GM12878 (cell line): ENCODE results near the gene TTC23L. TPM values are rescaled to one million over a fixed set of nuclear protein-coding genes. Genes with fewer than 3 reads are reported as not detected.
A peak's percentile ranks its signal among the peaks of the same experiment; 100 is the strongest.

Experiments
- HDAC2 ChIP-seq: fragments of 200-600 bp; sonication (generic); IDR thresholded peaks from 2 replicates; pipeline ENCODE4 v1.6.1; 2017
- MEF2A ChIP-seq: IDR thresholded peaks from 2 replicates; pipeline ENCODE4 v1.6.1; 2011; ENCODE audit warnings: low read depth, mild to moderate bottlenecking, low read length, moderate library complexity; ENCODE audit not compliant: insufficient read depth
- YBX1 ChIP-seq: fragments of 450-650 bp; IDR thresholded peaks from 2 replicates; pipeline ENCODE4 v1.6.1; 2016; ENCODE audit warnings: antibody characterized with exemption
- polyA plus RNA-seq, 11 experiments: library from polyadenylated mRNA; depleted of rRNA in 4 of 11; unstranded in 6 of 11; stranded (reverse) in 5 of 11; fragments of >200 nt; fragmentation: Nextera tagmentation in 4 of 11; fragmentation: Illumina TruSeq in 1 of 11; extraction: Ambion mirVana in 4 of 11; extraction: Trizol in 1 of 11; gene quantifications; 1 replicate in 1 of 11; 2 replicates in 10 of 11; pipeline versions ENCODE4 v1.2.1 to v1.2.3, GENCODE V29; 2011 to 2016; ENCODE audit warnings: inconsistent platforms in 2 of 11, missing spikeins in 2 of 11, low read depth in 1 of 11
- total RNA-seq, 4 experiments: library from RNA; depleted of rRNA in 3 of 4; stranded (reverse); fragments of >200 nt in 3 of 4; fragmentation: Illumina TruSeq in 1 of 4; extraction: Trizol in 1 of 4; gene quantifications; 2 replicates each; pipeline versions ENCODE4 v1.2.1 to v1.2.3, GENCODE V29; 2013 to 2021
- TF ChIP-seq, protein P1 (sequence below), 3 experiments: IDR thresholded peaks in 2 of 3; conservative IDR thresholded peaks in 1 of 3; 2 replicates each; pipeline ENCODE4 v1.5.1; 2011; ENCODE audit warnings: low read depth in 3 of 3, low read length in 3 of 3, mild to moderate bottlenecking in 3 of 3, control low read depth in 2 of 3, moderate library complexity in 2 of 3, inconsistent platforms in 1 of 3, mixed read lengths in 1 of 3; ENCODE audit not compliant: control insufficient read depth in 2 of 3, insufficient read depth in 1 of 3; ENCODE audit errors: extremely low read depth in 1 of 3
- TF ChIP-seq, protein P2 (sequence below): IDR thresholded peaks from 2 replicates; pipeline ENCODE4 v1.6.1; 2011; ENCODE audit warnings: low read depth, low read length, improper control_type of control experiment, borderline replicate concordance
- TF ChIP-seq, protein P3 (sequence below): fragments of 450-650 bp; formaldehyde crosslinking; IDR thresholded peaks from 2 replicates; pipeline ENCODE4 v1.4.0; 2020; ENCODE audit warnings: mild to moderate bottlenecking, moderate library complexity

Gene TTC23L
- total and polyA plus RNA-seq, 10 of the 15 experiments (the other 5 are each of a cell fraction or from before 2014, with no cell fraction given): 0.09 to 0.34 TPM; not detected in 8

DNA sequence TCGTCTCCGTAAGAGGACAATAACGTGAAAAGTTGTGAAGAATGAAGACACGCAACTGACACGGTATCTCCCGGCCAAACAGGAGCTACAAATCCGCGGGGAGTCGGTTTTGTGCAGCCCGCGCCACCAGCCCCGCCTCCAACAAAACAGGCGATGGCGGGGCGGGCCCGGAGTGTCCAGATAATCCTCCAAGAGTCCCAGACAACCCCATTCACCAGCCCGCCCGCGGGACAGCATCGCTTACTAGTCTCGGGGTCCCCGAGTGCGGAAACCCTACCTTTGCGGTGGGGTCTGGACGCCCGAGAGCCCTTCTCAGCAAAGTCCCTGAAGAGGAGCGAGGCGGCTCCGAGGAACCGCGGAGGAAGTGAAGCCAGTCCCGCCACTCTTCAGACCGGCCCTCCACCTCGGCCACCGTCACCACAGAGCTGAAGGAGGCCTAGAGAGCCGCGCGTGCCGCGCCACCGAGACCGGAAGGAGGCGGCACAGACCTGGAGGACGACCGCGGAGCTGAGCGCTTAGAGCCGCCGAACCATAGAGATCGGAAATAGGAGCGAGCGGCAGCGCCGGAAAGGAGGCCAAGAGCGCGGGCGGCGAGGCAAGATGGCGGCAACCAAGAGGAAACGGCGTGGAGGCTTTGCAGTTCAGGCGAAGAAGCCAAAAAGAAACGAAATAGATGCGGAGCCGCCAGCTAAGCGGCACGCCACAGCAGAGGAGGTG lies 76.3 kb downstream of the TTC23L start, which contains the start of the genes BRIX1 and RAD1 (continued):
- TF ChIP-seq, protein P1, sequence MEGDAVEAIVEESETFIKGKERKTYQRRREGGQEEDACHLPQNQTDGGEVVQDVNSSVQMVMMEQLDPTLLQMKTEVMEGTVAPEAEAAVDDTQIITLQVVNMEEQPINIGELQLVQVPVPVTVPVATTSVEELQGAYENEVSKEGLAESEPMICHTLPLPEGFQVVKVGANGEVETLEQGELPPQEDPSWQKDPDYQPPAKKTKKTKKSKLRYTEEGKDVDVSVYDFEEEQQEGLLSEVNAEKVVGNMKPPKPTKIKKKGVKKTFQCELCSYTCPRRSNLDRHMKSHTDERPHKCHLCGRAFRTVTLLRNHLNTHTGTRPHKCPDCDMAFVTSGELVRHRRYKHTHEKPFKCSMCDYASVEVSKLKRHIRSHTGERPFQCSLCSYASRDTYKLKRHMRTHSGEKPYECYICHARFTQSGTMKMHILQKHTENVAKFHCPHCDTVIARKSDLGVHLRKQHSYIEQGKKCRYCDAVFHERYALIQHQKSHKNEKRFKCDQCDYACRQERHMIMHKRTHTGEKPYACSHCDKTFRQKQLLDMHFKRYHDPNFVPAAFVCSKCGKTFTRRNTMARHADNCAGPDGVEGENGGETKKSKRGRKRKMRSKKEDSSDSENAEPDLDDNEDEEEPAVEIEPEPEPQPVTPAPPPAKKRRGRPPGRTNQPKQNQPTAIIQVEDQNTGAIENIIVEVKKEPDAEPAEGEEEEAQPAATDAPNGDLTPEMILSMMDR (IDR thresholded peaks at IDR 0.05 in 2 of 3, conservative IDR thresholded peaks at IDR 0.05 in 1 of 3; ENCODE audit: control insufficient read depth in 2 of 3, extremely low read depth in 1 of 3, insufficient read depth in 1 of 3, low read depth in 3 of 3, low read length in 3 of 3): peak in 2 of 3 experiments; percentile 12 to 43; a peak in 3 of 6 replicates
- no peak for TF ChIP-seq HDAC2
- TF ChIP-seq MEF2A: no peak
- TF ChIP-seq YBX1: no peak
- TF ChIP-seq, protein P2, sequence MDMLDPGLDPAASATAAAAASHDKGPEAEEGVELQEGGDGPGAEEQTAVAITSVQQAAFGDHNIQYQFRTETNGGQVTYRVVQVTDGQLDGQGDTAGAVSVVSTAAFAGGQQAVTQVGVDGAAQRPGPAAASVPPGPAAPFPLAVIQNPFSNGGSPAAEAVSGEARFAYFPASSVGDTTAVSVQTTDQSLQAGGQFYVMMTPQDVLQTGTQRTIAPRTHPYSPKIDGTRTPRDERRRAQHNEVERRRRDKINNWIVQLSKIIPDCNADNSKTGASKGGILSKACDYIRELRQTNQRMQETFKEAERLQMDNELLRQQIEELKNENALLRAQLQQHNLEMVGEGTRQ: no peak
- TF ChIP-seq, protein P3, sequence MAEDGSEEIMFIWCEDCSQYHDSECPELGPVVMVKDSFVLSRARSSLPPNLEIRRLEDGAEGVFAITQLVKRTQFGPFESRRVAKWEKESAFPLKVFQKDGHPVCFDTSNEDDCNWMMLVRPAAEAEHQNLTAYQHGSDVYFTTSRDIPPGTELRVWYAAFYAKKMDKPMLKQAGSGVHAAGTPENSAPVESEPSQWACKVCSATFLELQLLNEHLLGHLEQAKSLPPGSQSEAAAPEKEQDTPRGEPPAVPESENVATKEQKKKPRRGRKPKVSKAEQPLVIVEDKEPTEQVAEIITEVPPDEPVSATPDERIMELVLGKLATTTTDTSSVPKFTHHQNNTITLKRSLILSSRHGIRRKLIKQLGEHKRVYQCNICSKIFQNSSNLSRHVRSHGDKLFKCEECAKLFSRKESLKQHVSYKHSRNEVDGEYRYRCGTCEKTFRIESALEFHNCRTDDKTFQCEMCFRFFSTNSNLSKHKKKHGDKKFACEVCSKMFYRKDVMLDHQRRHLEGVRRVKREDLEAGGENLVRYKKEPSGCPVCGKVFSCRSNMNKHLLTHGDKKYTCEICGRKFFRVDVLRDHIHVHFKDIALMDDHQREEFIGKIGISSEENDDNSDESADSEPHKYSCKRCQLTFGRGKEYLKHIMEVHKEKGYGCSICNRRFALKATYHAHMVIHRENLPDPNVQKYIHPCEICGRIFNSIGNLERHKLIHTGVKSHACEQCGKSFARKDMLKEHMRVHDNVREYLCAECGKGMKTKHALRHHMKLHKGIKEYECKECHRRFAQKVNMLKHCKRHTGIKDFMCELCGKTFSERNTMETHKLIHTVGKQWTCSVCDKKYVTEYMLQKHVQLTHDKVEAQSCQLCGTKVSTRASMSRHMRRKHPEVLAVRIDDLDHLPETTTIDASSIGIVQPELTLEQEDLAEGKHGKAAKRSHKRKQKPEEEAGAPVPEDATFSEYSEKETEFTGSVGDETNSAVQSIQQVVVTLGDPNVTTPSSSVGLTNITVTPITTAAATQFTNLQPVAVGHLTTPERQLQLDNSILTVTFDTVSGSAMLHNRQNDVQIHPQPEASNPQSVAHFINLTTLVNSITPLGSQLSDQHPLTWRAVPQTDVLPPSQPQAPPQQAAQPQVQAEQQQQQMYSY: no peak
